OCI-LY7 (cell line): ENCODE data around the gene FAM13A.

Source experiments
- CTCF ChIP-seq: fragments of 200-600 bp; sonication (generic); conservative IDR thresholded peaks from 2 replicates; pipeline ENCODE4 v1.5.1; 2014; ENCODE audit warnings: mild to moderate bottlenecking, antibody characterized with exemption, low read length, moderate library complexity, mixed read lengths
- EZH2phosphoT487 ChIP-seq: fragments of 200-600 bp; sonication (generic); IDR thresholded peaks from 2 replicates; pipeline ENCODE4 v1.6.1; 2018; ENCODE audit warnings: low read depth, borderline replicate concordance, mild to moderate bottlenecking, mixed run types, antibody characterized with exemption, low read length, moderate library complexity, mixed read lengths

GRCh38 chr4:88743696-88744095 lies 313.3 kb downstream of the FAM13A start:
- TF ChIP-seq EZH2phosphoT487 = no peak
- TF ChIP-seq CTCF = no peak
